Measurements from ENCODE around the gene TPPP2.

Gene TPPP2

GRCh38 chr14:21059842-21060613 lies 30.0 kb downstream of the TPPP2 start:
- no peak for DNase-seq

GRCh38 chr14:21060614-21061346 lies 30.8 kb downstream of the TPPP2 start:
- no peak for DNase-seq

GRCh38 chr14:21061347-21061668 lies 31.3 kb downstream of the TPPP2 start:
- no peak for DNase-seq

DNA sequence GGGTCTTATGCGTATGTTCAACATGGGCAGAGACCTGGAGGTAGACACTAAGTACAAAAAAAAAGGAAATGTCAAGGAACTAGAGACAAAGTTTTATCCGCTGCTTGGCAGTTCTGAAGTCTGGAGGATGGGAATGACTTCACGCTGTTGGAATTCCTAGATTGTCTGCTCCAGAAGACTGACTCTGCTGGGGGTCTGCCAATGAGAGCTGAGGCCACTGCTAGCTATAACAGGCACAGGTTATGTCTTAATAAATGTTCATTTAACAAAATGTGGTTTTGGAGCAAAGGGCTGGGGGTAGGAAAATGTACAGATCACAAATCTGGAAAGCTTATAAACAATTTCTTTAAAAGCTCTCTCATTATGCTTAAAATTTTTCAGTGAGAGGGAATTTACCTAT lies 33.5 kb downstream of the TPPP2 start:
- no peak for DNase-seq

DNA sequence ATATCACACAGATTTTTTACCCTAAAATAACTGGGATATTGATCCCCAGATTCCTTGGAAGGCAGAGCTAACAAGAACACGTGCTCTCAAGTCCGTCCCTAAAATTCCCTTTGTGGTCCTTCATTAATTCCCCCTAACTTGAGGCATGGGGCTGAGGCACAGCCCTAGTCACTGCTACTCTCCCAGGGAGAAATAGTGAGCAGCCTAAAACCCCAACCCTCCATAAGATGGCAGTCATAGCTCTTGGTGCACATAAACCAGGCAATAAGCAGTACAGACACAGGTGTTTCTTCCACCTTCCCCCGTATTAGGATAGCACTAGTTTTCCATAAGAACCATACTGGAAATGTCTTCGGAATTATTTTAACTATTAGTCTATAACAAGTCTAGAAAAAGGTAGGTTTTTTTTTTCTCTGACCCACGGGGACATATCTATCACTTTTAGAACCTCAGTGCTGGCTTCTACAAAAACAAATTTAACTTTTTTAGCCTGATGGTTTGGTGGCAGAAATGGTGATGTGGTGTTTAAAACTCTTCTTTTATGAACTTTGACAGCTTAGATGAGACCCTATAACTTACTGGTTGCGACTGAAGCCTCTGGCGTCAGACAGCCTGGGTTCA lies 37.0 kb downstream of the TPPP2 start:
- no peak for DNase-seq

GRCh38 chr14:21068521-21069387 lies 38.7 kb downstream of the TPPP2 start:
- DNase-seq, result peak; percentile 67

DNA sequence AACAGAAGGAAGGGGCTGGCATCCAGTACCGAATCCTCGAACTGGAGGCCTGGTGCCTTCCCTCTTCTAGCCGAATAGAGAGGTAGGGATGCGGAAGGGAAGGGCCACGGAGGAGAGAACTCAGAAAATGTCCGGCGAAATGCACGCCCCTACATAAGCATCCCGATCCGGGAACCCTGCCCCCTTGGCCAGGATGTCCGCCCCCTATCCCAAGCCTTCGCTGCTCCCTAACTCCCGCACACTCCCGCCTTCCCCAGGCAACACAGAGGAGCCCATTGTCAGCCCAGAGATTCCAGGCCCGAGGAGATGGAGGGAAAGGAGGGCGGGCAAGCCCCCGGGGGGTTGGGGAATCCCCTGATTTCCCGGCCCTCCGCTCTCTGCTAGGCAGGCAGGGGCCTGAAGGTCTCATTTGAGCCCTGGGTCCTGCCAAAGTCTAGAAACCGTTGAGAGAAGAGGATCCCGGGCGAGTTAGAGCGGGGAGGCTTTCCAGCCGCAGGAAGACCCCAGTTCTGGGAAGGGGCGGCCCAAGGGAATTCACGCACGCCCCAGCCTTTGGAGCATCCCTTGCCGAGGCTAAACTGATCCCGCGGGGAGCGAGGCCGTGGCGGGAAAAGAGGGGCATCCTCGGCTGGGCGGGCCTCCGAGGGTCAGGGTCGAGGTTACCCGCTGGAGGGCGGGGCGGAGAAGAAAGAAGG lies 39.5 kb downstream of the TPPP2 start:
- DNase-seq, result no peak

- DNase-seq, result no peak
These were observed 40.1 kb downstream of the TPPP2 start, which contains the start of gene ARHGEF40 for GRCh38 chr14:21070083-21070609. Gene ARHGEF40, plus strand, starts transcription at chr14:21070304. Its CDS starts 93 bp downstream, at chr14:21070397.

- no peak for DNase-seq
These were observed 40.7 kb downstream of the TPPP2 start for GRCh38 chr14:21070610-21071224.

GRCh38 chr14:21071225-21072030 lies 41.4 kb downstream of the TPPP2 start:
- DNase-seq, result peak; percentile 76

- DNase-seq, result no peak
These were observed 42.0 kb downstream of the TPPP2 start for GRCh38 chr14:21072031-21072473.

DNA sequence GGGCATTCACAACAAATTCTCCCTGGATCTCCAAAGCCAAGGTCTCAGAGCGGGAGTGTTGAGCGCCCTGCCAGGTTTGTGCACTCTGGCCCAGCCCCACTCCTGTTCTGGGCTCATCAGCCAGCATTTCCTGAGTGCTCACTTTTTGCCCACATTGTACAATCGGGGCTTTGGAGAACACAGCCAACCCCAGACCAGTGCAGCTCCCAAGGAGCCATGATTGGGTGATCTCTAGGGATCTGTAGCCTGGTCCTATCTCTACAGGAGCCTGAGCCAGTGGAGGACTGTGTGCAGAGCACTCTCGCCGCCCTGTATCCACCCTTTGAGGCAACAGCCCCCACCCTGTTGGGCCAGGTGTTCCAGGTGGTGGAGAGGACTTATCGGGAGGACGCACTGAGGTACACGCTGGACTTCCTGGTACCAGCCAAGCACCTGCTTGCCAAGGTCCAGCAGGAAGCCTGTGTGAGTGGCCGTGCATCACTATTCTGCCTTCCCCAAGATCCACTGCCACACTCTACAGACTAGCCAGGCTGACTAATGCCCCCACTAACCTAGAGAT lies 42.8 kb downstream of the TPPP2 start:
- no peak for DNase-seq

- no peak for DNase-seq
These were observed 43.9 kb downstream of the TPPP2 start for GRCh38 chr14:21073921-21074320.

DNA sequence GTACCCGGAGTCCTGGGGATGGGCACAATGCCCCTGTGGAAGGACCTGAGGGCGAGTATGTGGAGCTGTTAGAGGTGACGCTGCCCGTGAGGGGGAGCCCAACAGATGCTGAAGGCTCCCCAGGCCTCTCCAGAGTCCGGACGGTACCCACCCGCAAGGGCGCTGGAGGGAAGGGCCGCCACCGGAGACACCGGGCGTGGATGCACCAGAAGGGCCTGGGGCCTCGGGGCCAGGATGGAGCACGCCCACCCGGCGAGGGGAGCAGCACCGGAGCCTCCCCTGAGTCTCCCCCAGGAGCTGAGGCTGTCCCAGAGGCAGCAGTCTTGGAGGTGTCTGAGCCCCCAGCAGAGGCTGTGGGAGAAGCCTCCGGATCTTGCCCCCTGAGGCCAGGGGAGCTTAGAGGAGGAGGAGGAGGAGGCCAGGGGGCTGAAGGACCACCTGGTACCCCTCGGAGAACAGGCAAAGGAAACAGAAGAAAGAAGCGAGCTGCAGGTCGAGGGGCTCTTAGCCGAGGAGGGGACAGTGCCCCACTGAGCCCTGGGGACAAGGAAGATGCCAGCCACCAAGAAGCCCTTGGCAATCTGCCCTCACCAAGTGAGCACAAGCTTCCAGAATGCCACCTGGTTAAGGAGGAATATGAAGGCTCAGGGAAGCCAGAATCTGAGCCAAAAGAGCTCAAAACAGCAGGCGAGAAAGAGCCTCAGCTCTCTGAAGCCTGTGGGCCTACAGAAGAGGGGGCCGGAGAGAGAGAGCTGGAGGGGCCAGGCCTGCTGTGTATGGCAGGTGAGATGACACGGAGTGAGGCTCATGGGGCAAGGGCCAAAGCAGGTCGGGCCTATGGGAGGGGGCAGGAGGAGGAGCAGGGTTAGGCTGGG lies 44.6 kb downstream of the TPPP2 start:
- no peak for DNase-seq

DNA sequence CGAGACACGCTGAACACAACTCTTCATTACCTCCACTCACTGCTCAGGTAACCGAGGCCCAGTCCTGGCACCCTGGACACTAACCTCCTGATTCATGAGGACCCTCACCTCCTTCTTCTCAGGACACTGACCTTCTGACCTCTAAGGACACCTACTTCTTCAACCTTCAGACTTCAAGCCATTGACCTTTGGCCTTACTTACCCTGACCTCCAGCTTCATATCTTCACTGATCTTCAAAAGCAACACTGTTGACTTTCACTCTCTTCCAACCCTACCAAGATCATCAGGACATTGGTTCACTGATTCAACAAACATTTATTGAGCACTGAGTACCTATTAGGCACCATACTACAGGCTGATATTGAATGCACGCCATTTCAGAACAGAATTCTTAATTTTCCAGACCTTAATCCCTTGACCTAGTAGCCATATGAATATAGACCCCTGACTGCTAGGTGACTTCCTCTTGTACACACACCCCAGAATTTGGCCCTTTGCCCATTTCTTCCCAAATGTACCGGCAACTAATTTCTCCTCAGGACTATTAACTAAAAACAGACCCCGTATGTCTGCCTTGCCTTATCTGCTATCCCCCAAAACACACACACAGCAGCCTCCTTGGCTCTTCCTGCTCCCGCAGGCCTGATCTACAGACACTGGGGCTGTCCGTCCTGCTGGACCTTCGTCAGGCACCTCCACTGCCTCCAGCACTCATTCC lies 45.9 kb downstream of the TPPP2 start:
- DNase-seq, result no peak

- DNase-seq, result no peak
These were observed 47.7 kb downstream of the TPPP2 start for GRCh38 chr14:21077672-21078071.

DNA sequence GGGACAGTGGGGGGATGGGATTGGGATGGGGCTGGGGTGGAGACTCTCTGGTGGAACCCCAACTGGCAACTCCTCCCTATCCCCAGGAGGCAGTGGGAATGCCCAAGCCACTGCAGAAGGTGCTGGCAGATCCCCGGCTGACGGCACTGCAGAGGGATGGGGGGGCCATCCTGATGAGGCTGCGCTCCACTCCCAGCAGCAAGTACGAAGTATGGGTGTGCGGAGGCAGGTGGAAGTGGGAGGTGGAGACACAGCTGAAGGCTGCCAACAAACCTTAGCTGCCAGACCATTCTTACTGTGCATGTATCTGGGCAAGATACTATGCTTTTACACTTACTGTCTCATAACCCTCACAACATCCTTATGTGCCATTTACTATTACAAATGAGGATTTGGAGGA lies 48.3 kb downstream of the TPPP2 start:
- DNase-seq, result no peak

DNA sequence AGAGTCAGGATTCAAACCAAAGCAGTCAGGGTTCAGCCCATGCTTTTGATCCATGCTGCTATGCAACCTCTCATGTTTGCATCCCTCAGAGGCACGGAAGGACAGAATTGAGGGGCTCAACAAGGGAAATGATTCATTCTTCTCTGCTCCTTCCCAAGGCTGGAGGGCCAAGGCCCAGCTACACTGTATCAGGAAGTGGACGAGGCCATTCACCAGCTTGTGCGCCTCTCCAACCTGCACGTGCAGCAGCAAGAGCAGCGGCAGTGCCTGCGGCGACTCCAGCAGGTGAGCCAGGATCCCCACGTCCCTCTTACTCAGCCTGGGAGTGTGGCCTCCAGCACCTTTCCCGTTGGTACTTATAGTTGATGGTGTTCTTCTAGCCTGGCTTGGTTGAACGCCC lies 48.7 kb downstream of the TPPP2 start:
- DNase-seq, result no peak

All from 8988T (cell line).